GM21619 (cell line): ENCODE results near the gene PTTG1.

Source experiments
- ATAC-seq: cut with Tn5 transposase; IDR thresholded peaks from one replicate; pipeline ENCODE4 v1.9.1; 2021; ENCODE audit not compliant: unreplicated experiment

PTTG1 gene

GRCh38 chr5:160421625-160422258, at the start of gene PTTG1:
PTTG1 (plus strand) TSS chr5:160421855; CDS start chr5:160422313, 458 bp downstream.
- peak; percentile 62 for ATAC-seq

GRCh38 chr5:160375166-160375565, 46.5 kb upstream of the PTTG1 start:
- ATAC-seq, result no peak

- no peak for ATAC-seq
Observed at GRCh38 chr5:160375701-160376100, 46.0 kb upstream of the PTTG1 start.

GRCh38 chr5:160376416-160376815, 45.2 kb upstream of the PTTG1 start:
- no peak for ATAC-seq

- ATAC-seq, result no peak
Observed at GRCh38 chr5:160377651-160378050, 44.0 kb upstream of the PTTG1 start.

- no peak for ATAC-seq
Observed at GRCh38 chr5:160378330-160378729, 43.3 kb upstream of the PTTG1 start.

- ATAC-seq, result no peak
Observed at GRCh38 chr5:160379511-160379910, 42.1 kb upstream of the PTTG1 start.

- no peak for ATAC-seq
Observed at GRCh38 chr5:160380041-160380440, 41.6 kb upstream of the PTTG1 start.

GRCh38 chr5:160382346-160382745, 39.3 kb upstream of the PTTG1 start:
- no peak for ATAC-seq

GRCh38 chr5:160384681-160385080, 37.0 kb upstream of the PTTG1 start:
- ATAC-seq, result no peak

- ATAC-seq, result no peak
Observed at GRCh38 chr5:160385496-160385895, 36.2 kb upstream of the PTTG1 start.

GRCh38 chr5:160387445-160387844, 34.2 kb upstream of the PTTG1 start:
- ATAC-seq, result no peak

GRCh38 chr5:160390787-160391696, 30.6 kb upstream of the PTTG1 start:
- ATAC-seq, result no peak

GRCh38 chr5:160395111-160395510, 26.5 kb upstream of the PTTG1 start:
- no peak for ATAC-seq

GRCh38 chr5:160397492-160397891, 24.2 kb upstream of the PTTG1 start:
- no peak for ATAC-seq

- no peak for ATAC-seq
Observed at GRCh38 chr5:160398806-160399205, 22.8 kb upstream of the PTTG1 start.

- peak; percentile 89 for ATAC-seq
Observed at GRCh38 chr5:160399402-160400353, 22.0 kb upstream of the PTTG1 start, which contains the start of gene FAM200C. FAM200C (minus strand) TSS chr5:160400054; CDS start chr5:160395490, 4,564 bp downstream.

- ATAC-seq, result peak; percentile 65
Observed at GRCh38 chr5:160418561-160419457, 2.8 kb upstream of the PTTG1 start, which contains the start of gene SLU7. SLU7 (minus strand) TSS chr5:160419081; CDS start chr5:160415294, 3,787 bp downstream.

GRCh38 chr5:160419458-160420330, 2.0 kb upstream of the PTTG1 start:
- peak; percentile 27 for ATAC-seq
